Fibroblast of peridontal ligament (primary cell): Measurements from ENCODE around the gene PLEKHM2.

Experiments
- DNase-seq: peaks from one replicate; pipeline ENCODE4 v3.0.0-alpha.2; 2010; ENCODE audit errors: extremely low read depth

The PLEKHM2 gene

GRCh38 chr1:15739259-15739658 lies 55.1 kb downstream of the PLEKHM2 start:
- no peak for DNase-seq

GRCh38 chr1:15739745-15740144 lies 55.6 kb downstream of the PLEKHM2 start:
- no peak for DNase-seq

- DNase-seq: peak; percentile 37
Measured at GRCh38 chr1:15740924-15741850, 57.1 kb downstream of the PLEKHM2 start.

GRCh38 chr1:15742339-15742801 lies 58.2 kb downstream of the PLEKHM2 start, which contains the start of gene TMEM82:
Gene TMEM82 (plus strand): TSS chr1:15742499. CDS start chr1:15742560, 61 bp downstream.
- no peak for DNase-seq

GRCh38 chr1:15744122-15744679 lies 60.1 kb downstream of the PLEKHM2 start:
- DNase-seq: no peak

- DNase-seq: no peak
Measured at GRCh38 chr1:15747378-15747777, 63.3 kb downstream of the PLEKHM2 start.

- DNase-seq: no peak
Measured at GRCh38 chr1:15748264-15748663, 64.1 kb downstream of the PLEKHM2 start.

GRCh38 chr1:15748690-15749398 lies 64.7 kb downstream of the PLEKHM2 start:
- no peak for DNase-seq

- no peak for DNase-seq
Measured at GRCh38 chr1:15749399-15750291, 65.5 kb downstream of the PLEKHM2 start.

GRCh38 chr1:15750924-15751323 lies 66.8 kb downstream of the PLEKHM2 start:
- no peak for DNase-seq

- no peak for DNase-seq
Measured at GRCh38 chr1:15751717-15752116, 67.6 kb downstream of the PLEKHM2 start.

- no peak for DNase-seq
Measured at GRCh38 chr1:15753776-15754175, 69.7 kb downstream of the PLEKHM2 start.

- no peak for DNase-seq
Measured at GRCh38 chr1:15755021-15755645, 71.0 kb downstream of the PLEKHM2 start.

GRCh38 chr1:15755646-15756040 lies 71.5 kb downstream of the PLEKHM2 start:
- DNase-seq: no peak

- no peak for DNase-seq
Measured at GRCh38 chr1:15756143-15757015, 72.3 kb downstream of the PLEKHM2 start.

- no peak for DNase-seq
Measured at GRCh38 chr1:15757016-15757543, 73.0 kb downstream of the PLEKHM2 start.

GRCh38 chr1:15757575-15758342 lies 73.6 kb downstream of the PLEKHM2 start:
- no peak for DNase-seq

GRCh38 chr1:15758343-15758931 lies 74.3 kb downstream of the PLEKHM2 start, which contains the start of gene FBLIM1:
Gene FBLIM1 (plus strand): TSS chr1:15758795. CDS start chr1:15764984, 6,189 bp downstream.
- no peak for DNase-seq
